Adrenal gland (tissue), 12 donors: Measurements from ENCODE around the gene ACER2. TPM values are rescaled to one million over a fixed set of nuclear protein-coding genes. Genes with fewer than 3 reads are reported as not detected.
A peak's percentile ranks its signal among the peaks of the same experiment; 100 is the strongest.
"Not testable (repeated sequence)": the region's sequence is repeated elsewhere in the genome, so short reads cannot be mapped to it uniquely, and the experiment has no call there.

Experiments
- DNase-seq, 7 donors: peaks; one replicate each; pipeline ENCODE4 v3.0.0-alpha.2; 2019 to 2020
- H3K27ac ChIP-seq, 5 donors: fragments of 200-600 bp; sonication (generic) in 4 of 5; 1 replicate in 3 of 5; 2 replicates in 2 of 5; pipeline versions ENCODE4 v1.5.1 to v1.8.0; 2016 to 2020; ENCODE audit warnings: mild to moderate bottlenecking in 1 of 5
- H3K27me3 ChIP-seq: fragments of 200-600 bp; 2 replicates; pipeline ENCODE4 v1.8.0; 2021
- H3K36me3 ChIP-seq, 2 donors: fragments of 200-600 bp; replicated peaks in 1 of 2; 1 replicate in 1 of 2; 2 replicates in 1 of 2; pipeline versions ENCODE4 v1.5.1 to v1.8.0; 2018 to 2022
- H3K4me1 ChIP-seq, 2 donors: fragments of 200-600 bp; replicated peaks in 1 of 2; 1 replicate in 1 of 2; 2 replicates in 1 of 2; pipeline versions ENCODE4 v1.5.1 to v1.8.0; 2018 to 2021
- H3K4me3 ChIP-seq, 4 donors: fragments of 200-600 bp; sonication (generic) in 3 of 4; one replicate each; pipeline ENCODE4 v1.5.1; 2016 to 2018
- H3K9me3 ChIP-seq, 3 donors: fragments of 200-600 bp; sonication (generic) in 1 of 3; replicated peaks in 1 of 3; 1 replicate in 2 of 3; 2 replicates in 1 of 3; pipeline versions ENCODE4 v1.5.1 to v1.8.0; 2016 to 2021
- CTCF ChIP-seq, 6 experiments: fragments of 450-650 bp in 4 of 6; fragments of 200-600 bp in 2 of 6; sonication (generic) in 1 of 6; IDR thresholded peaks; 1 replicate in 5 of 6; 2 replicates in 1 of 6; pipeline versions ENCODE4 v1.5.1 to v1.8.0; 2016 to 2021; ENCODE audit warnings: antibody characterized with exemption in 6 of 6, mild to moderate bottlenecking in 2 of 6, moderate library complexity in 1 of 6
- POLR2A ChIP-seq, 2 donors: fragments of 450-650 bp; IDR thresholded peaks; one replicate each; pipeline ENCODE4 v1.6.1; 2017; ENCODE audit warnings: antibody characterized with exemption in 2 of 2, mild to moderate bottlenecking in 2 of 2, moderate library complexity in 1 of 2
- WGBS, 4 donors: extraction: QIAGEN DNeasy Blood & Tissue Kit in 2 of 4; methylation state at CpG; one replicate each; pipeline versions ENCODE4 v1.1.5 to v1.1.7; 2013 to 2017; 5-methylcytosine and 5-hydroxymethylcytosine counted together
- intact Hi-C, 2 donors: fragments of 100-400 bp; cut with DNase I; formaldehyde crosslinking; loops; one replicate each; pipeline versions ENCODE4 v1.14.1 to v1.15.0; 2022 to 2023
- polyA plus RNA-seq, 3 donors: library from polyadenylated mRNA; stranded (reverse); fragments of 200-250 nt in 2 of 3; fragments of 350-450 nt in 1 of 3; fragmentation: Illumina TruSeq in 1 of 3; extraction: RNeasy Lipid Tissue Mini Kit (QIAGEN cat#74804) in 1 of 3; gene quantifications; one replicate each; pipeline ENCODE4 v1.2.3, GENCODE V29; 2013 to 2014
- total RNA-seq, 9 donors: library from RNA; depleted of rRNA in 4 of 9; stranded (reverse); fragments of >200 nt in 4 of 9; fragments of 120-200 nt in 1 of 9; fragmentation: NEBNext Ultra II Directional in 1 of 9; extraction: Animal tissue kit (Norgen Biotek cat#: 25700) in 1 of 9; gene quantifications; one replicate each; pipeline versions ENCODE4 v1.1.0 to v1.2.4, GENCODE V29; 2013 to 2023
- donor health status: healthy with polysubstance abuse.
- donor health status: Bipolar disorder and iron deficiency.
- donor health status: DM: yes; HTN: yes; CAD: no.
- donor health status: DM: no; HTN: no; CAD: no.
- donor health status: DM: no; HTN: no; CAD: no.
- donor health status: DM: yes; HTN: yes; CAD: no.

ACER2 gene
- total and polyA plus RNA-seq, 12 donors, result 0.24 to 10.0 (median 5.3) TPM

- intact Hi-C loops, result loop anchor here in 1 of 2 donors (10.0 kb wide), 1 partner anchor 69 kb away; no protein-coding TSS in a partner anchor
- peak overlapping the region; percentile 31 to 75 (median 49) for H3K27ac ChIP-seq
- H3K4me1 ChIP-seq, result peaks cover 17 to 27% of the 10 kb centered on the region in 2 donors
- no peaks in the 10 kb centered on the region for H3K36me3 ChIP-seq
- no peaks in the 10 kb centered on the region for H3K9me3 ChIP-seq
- no peak for DNase-seq
- WGBS, 4 donors, result 68 to 88% (median 86%) methylated on average over 3 to 6 of the region's 6 CpGs
- H3K4me3 ChIP-seq, result no peak overlapping the region
- no peaks in the 10 kb centered on the region for H3K27me3 ChIP-seq
- TF ChIP-seq CTCF (IDR thresholded peaks at IDR 0.05) (no peak), POLR2A (IDR thresholded peaks at IDR 0.05) (no peak)
Measured at GRCh38 chr9:19385786-19386501, 22.9 kb upstream of the ACER2 start.

GRCh38 chr9:19386502-19387044, 22.2 kb upstream of the ACER2 start:
- H3K4me3 ChIP-seq, result no peak overlapping the region
- intact Hi-C loops, result loop anchor here in 1 of 2 donors (10.0 kb wide), 1 partner anchor 68 kb away; no protein-coding TSS in a partner anchor
- no peaks in the 10 kb centered on the region for H3K36me3 ChIP-seq
- no peak for DNase-seq
- TF ChIP-seq POLR2A (IDR thresholded peaks at IDR 0.05) (no peak), CTCF (IDR thresholded peaks at IDR 0.05) (no peak)
- H3K27me3 ChIP-seq, result no peaks in the 10 kb centered on the region
- peak overlapping the region; percentile 31 to 75 (median 49) for H3K27ac ChIP-seq
- peaks cover 16 to 26% of the 10 kb centered on the region in 2 donors for H3K4me1 ChIP-seq
- 11 to 18% (median 14%) methylated on average over 2 of the region's 2 CpGs for WGBS, 4 donors
- H3K9me3 ChIP-seq, result no peaks in the 10 kb centered on the region

- Histone ChIP-seq H3K4me3 (no peak overlapping the region), H3K27ac (peak overlapping the region in 1 of 5 donors; percentile 3), H3K9me3 (no peaks in the 10 kb centered on the region), H3K4me1 (peaks cover 16 to 26% of the 10 kb centered on the region in 2 donors), H3K36me3 (no peaks in the 10 kb centered on the region), H3K27me3 (no peaks in the 10 kb centered on the region)
- DNase-seq, result no peak
- intact Hi-C loops, result loop anchor here in 1 of 2 donors (10.0 kb wide), 1 partner anchor 67 kb away; no protein-coding TSS in a partner anchor
- WGBS, 4 donors, result 68 to 83% (median 75%) methylated on average over 2 of the region's 2 CpGs
- TF ChIP-seq CTCF (IDR thresholded peaks at IDR 0.05), result no peak
- no peak for TF ChIP-seq POLR2A (IDR thresholded peaks at IDR 0.05)
Measured at GRCh38 chr9:19387317-19387716, 21.5 kb upstream of the ACER2 start.

- not testable (repeated sequence) for H3K27me3 ChIP-seq, H3K36me3 ChIP-seq, H3K9me3 ChIP-seq, H3K4me3 ChIP-seq, DNase-seq, H3K27ac ChIP-seq
- intact Hi-C loops, result loop anchor here in 1 of 2 donors (10.0 kb wide), 1 partner anchor 65 kb away; no protein-coding TSS in a partner anchor
- peaks cover 16 to 26% of the 10 kb centered on the region in 2 donors for H3K4me1 ChIP-seq
- 92 to 96% (median 94%) methylated on average over 4 of the region's 4 CpGs for WGBS, 4 donors
Measured at GRCh38 chr9:19389539-19389938, 19.3 kb upstream of the ACER2 start.
